CMK (cell line): Measurements from ENCODE around the gene GRK6.

Source experiments
- DNase-seq: peaks from one replicate; pipeline ENCODE4 v3.0.0-alpha.2; 2010; ENCODE audit warnings: low read depth

The GRK6 gene

DNA sequence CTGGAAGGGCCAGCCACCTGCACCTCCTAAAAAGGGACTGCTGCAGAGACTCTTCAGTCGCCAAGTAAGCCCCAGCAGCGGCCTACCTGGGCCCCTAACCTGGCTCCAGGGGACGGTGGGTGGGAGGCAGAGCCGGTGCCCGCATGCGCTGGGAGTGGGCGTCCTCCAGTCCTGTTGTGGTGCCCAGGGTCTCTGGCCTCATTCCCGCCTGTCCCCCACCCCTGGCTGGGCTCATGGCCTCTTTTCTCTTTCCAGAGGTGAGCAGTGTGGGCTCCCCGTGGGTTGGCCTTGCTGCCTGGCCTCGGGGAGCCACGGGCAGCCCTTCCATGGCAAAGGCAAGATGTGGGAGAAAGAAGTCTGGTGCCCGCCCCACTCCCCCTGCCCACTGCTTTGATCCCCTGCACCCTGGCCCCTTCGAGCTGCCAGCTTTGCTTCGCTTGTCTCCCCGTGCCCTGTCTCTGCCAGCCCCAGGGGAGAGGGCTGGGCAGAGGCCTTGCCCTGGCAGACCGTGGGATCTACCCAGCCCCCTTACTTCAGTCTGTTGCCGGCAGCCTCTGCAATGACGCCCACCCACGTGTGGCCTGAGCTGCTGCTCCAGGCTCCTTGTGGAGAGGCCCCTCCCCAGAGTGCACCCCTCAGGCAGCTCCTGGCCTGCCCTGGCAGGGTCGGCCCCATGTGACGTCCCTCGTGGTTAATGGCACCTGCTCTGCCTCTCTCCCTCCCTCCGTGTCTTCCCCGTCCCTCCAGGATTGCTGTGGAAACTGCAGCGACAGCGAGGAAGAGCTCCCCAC lies 14.7 kb downstream of the GRK6 start:
- DNase-seq = no peak

- DNase-seq = no peak
Measured at GRCh38 chr5:177442066-177442826, 15.8 kb downstream of the GRK6 start.

DNA sequence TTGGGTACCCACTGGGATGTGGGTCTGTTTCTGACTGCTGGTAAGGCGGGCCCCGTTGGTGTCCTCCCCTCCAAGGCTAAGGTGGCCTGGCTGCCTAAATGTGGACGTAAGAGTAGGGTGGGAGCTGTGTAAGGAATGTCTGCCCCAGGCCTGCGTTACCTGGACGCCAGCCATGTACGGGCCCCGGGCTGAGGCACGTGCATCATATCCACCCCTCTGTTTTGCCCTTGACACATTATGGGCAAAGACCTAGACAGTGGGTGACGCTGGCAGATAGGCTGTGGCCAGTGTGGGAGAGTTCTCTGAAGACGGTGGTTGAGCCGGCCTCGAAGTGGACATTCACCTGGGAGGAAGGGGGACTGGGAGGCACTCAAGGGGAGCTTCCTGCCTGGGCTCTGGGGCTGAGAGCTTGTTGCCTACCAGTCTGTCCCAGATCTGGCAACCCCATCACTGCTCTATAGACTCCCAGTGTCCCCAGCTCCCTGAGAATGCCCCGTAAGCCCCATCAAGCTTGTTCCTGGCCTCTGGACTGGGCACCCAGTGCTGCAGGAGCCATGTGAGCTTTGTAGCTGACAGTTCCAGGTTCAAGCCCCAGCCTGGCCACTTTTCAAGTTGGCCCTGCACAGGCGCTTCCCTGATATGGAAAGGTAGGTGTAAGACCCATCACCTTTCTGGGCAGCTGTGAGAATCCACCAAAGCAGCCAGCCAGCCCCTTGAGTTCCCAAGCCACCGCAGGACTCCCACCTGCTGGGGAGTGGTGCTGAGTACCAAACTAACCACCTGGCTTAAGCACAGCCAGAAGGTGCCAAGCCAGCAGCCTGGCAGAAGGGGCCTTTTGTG lies 16.9 kb downstream of the GRK6 start:
- no peak for DNase-seq

DNA sequence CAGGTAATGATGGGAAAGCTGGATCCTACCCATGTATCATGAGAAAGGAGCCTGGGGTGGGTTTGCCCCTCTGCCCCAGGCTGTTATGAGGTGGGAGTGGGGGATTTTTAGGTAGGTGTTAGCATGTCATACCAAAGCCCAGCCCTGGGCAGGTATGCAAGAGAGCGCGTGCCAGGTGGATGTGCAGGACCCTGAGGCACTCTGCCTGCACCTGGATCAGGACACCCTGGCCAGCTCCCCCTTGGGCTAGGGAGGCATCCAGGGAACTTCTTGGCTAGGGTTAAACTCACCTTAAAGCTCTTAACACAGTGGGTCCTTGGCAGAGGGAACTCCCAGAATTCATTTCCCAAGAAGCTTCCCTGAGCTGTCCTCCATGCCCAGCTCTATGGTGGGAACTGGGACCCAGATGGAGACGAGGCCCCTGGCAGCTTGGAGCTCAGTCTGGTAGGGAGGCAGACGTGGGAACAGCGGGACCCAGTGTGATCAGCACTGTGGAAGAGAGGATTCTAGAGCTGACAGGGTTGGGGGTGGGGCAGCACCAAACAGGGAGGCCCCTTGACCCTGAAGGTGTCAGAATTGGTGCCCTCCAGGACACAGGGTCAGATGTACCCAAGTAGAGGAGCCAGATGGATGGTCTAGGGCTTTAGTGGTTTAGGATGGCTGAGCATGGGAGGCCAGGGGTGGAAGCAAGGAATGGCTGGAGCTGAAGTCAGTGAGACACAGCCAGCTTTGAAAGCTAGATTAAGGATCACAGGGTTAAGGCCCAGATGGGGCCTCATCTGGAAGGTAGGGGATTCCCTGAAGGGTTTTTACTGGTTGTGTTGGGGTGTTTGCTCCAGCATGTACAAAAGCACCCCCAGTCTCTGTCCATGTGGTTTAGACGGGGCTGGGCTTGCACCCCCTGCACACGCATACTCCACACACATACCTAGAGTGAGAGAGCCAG lies 17.9 kb downstream of the GRK6 start:
- no peak for DNase-seq

DNA sequence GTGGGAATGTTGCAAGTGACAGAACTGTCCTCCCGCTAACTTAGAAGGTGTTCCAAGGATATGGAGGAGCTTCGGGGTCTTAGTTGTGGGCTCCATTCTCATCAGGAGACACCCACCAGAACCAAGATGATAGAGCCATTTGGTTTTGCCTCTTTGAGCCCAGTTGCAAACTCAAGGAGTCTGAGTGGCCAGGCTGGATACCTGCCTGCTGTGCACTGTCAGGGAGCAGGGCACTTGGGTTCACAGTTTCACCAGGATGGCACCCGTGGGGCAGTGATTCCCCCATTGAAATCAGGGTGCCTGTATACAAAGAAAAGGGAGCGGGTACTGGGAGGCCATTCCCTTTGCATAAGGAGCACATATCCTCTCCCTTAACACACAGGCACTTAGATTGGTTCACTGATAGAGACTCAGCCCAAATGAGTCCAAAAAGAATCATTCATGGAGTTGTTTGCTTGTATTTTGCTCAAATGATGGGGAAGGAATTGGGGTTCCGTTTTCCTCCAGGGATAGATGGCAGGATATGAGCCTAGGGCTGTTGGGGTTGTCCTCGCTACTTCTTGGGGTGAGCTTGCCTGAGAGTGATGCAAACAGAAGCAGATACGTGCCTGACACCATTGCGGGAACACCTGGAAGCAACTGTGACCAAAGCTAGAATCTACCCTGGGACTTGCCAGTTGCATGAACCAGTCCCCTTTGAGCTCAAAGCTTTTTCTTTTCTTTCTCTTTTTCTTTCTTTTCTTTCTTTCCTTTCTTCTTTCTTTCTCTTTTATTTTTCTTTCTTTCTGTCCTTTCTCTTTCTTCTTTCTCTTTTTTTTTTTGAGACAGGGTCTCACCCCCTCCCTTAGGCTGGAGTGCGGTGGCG lies 18.8 kb downstream of the GRK6 start:
- no peak for DNase-seq

DNA sequence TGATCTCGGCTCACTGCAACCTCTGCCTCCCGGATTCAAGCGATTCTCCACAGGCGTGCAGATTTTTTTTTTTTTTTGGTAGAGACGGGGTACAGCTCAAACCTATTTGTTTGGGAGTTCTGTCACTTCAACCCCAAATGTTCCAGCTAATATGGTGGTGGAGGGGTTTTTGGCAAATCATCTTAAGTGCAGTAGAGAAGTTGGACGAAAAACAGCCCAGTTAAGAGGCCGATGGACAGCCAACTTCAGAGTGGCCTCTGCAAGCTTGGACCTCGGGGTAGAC lies 19.4 kb downstream of the GRK6 start:
- DNase-seq = no peak

GRCh38 chr5:177446200-177447065 lies 20.0 kb downstream of the GRK6 start, which contains the start of gene PRR7:
PRR7 (plus strand) TSS chr5:177446814; CDS start chr5:177455068, 8,254 bp downstream.
- DNase-seq = no peak

DNA sequence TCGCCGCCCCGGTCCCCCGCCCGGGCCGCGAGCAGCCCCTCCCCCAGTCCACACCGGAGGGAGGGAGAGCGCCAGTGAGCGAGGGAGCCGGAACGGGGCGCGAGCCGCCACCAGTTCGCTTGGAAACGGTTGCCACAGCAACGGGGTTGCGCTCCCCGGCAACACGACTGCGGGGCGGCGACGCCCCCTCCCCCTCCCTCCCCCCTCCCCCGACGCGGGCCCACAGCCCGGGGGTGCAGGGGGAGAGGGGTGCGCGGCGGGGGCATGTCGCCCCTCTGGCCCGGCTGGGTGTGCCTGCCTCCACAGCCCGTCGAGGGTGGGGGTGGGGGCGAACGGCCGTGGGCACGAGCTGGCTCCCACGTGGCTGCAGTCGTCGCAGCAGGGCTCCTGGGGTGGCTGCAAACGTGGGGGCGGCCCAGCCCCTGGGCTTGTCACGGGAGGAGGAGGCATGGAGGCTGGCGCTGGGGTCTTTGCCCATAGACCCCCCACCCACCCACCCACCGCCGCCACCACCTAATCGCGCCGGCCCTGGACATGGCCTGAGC lies 20.7 kb downstream of the GRK6 start:
- DNase-seq = no peak

GRCh38 chr5:177447611-177448243 lies 21.3 kb downstream of the GRK6 start:
- DNase-seq = no peak

- DNase-seq = no peak
Measured at GRCh38 chr5:177448244-177448950, 21.9 kb downstream of the GRK6 start.

DNA sequence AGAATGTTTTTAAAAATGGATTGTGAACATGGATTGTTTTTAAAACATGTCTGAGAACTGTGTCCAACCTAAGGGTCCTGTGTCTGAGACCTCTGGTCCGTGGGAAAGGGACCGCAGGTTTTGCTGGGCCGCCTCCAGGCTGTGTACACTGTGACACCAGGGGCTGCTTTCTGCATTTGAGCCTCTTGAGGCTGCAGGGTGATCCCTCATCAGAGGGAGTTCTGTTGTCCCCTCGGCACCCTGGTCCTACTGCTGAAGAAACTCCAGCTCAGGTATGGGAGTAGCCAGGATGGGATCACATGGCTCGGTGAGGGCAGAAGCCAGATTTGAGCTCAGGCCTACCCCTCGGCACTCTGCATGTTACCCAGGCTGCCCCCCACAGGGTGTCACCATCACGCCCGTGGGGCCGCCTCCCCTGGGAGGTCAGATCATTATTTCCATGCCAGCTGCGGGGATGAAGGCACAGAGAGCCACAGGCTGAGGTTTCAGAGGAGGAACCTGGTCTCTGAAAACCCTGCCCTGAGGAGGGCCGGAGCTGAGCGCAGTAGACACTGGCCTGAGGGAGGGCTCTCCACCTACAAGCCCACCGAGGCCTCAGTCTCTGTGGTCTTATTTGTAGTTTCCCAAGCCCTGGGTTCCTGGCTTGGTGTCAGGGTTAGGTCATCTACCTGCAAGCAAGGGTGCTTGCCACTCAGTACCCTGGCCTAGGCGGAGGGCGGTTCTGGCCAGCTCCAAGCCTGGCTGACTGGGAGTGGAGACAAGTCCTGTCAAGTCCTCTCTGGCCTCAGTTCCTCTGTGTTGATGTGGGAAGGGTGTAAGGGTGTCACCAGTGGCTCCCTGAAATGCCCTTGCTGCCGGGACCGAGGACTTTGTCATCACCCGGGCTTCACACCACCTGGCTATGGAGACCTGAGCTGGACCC lies 22.9 kb downstream of the GRK6 start:
- no peak for DNase-seq

DNA sequence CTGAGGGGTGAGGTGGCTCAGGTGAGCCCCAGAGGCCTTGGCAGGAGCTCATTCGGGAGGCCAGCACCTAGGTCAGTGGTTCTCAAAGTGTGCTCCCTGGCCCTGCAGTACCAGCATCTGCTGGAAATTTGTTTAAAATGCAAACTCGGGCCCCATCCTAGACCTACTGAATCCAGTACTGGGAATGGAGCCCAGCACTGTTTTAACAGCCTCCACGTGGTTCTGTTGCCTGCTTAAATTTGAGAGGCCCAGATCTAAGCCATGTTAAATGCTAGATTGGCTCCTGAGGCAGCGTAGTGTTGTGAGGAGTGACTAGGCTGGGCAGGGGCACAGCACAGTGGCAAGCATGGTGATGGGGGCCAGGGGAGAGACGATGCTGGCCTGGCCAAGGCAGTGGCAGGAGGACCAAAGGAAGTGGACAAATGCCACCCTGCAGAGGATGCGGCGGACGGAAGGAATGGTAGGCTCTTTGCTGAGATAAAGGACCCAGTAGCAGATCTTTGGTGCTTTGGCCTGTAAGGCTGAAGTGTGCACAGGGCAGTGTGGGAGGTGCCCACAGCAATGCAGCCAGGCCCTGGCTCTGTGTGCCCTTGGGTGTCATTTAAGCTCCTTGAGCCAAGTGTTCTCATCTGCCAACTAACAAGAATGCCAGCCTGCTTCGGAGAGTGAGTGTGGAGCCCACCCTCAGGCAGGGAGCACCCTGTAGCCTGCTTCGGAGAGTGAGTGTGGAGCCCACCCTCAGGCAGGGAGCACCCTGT lies 24.4 kb downstream of the GRK6 start:
- DNase-seq = no peak

GRCh38 chr5:177452688-177453638 lies 26.5 kb downstream of the GRK6 start:
- no peak for DNase-seq

DNA sequence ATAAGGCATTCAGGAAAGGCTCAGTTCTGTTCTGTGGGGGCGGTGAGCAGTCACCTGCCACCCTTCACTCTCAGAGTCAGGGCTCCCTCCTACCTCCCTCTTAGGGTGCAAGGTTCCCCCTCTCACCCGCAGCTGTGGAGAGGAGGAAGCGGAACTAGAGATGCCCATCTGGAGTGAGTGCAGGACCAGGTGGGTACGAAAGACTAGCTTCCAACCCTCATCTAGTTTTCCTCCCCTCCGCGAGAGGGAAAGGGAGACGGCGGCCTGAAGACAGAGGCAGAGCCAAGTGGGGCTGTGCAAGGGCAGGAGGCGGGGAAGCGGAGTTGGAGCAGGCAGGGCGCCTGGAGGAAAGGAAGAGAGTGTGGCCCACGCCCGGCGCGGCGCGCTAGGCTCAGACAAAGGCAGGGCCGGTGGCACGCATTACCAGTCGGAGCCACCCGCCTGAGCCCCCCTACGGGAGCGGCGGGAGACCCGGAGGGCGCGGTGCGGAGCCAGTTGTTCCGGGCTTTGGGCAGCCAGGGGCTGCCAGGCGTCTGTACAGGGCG lies 27.4 kb downstream of the GRK6 start:
- no peak for DNase-seq
